ENCODE data around the gene MB21D2.
"Not testable (repeated sequence)": the region's sequence is repeated elsewhere in the genome, so short reads cannot be mapped to it uniquely, and the experiment has no call there.

Gene MB21D2

DNA sequence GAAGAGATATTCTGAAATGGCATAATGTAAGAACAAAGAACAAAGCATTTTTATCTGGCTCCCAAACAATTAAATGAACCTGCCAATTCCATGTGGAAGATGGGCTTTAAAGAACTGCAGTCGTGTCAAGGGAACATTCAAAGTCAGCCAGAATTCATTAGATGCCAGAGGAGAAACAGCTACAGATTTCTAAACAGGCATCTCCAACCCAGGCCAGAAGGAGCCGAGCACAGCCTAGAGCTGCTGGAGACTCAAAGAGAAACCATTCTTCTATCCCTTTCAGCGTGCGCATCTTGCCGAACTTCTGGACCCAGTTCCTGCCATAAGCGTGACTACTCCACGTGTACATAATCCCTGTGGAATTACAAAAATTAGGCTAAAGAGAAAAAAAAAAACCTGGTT lies 60.4 kb downstream of the MB21D2 start:
- no peaks in the 10 kb centered on the region for H3K27me3 ChIP-seq (ENCODE audit: insufficient read depth, poor library complexity, severe bottlenecking)
- TF ChIP-seq SPI1 (IDR thresholded peaks at IDR 0.05; ENCODE audit: borderline replicate concordance, low read depth) (no peak), CTCF (IDR thresholded peaks at IDR 0.05; ENCODE audit: insufficient read depth, low read length) (no peak), POLR2AphosphoS5 (IDR thresholded peaks at IDR 0.05; ENCODE audit: low read depth) (no peak), GABPA (IDR thresholded peaks at IDR 0.05; ENCODE audit: low read depth) (no peak)
- TF ChIP-seq, protein P1, sequence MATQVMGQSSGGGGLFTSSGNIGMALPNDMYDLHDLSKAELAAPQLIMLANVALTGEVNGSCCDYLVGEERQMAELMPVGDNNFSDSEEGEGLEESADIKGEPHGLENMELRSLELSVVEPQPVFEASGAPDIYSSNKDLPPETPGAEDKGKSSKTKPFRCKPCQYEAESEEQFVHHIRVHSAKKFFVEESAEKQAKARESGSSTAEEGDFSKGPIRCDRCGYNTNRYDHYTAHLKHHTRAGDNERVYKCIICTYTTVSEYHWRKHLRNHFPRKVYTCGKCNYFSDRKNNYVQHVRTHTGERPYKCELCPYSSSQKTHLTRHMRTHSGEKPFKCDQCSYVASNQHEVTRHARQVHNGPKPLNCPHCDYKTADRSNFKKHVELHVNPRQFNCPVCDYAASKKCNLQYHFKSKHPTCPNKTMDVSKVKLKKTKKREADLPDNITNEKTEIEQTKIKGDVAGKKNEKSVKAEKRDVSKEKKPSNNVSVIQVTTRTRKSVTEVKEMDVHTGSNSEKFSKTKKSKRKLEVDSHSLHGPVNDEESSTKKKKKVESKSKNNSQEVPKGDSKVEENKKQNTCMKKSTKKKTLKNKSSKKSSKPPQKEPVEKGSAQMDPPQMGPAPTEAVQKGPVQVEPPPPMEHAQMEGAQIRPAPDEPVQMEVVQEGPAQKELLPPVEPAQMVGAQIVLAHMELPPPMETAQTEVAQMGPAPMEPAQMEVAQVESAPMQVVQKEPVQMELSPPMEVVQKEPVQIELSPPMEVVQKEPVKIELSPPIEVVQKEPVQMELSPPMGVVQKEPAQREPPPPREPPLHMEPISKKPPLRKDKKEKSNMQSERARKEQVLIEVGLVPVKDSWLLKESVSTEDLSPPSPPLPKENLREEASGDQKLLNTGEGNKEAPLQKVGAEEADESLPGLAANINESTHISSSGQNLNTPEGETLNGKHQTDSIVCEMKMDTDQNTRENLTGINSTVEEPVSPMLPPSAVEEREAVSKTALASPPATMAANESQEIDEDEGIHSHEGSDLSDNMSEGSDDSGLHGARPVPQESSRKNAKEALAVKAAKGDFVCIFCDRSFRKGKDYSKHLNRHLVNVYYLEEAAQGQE (IDR thresholded peaks at IDR 0.05; ENCODE audit: insufficient replicate concordance, low read depth): no peak
- H3K27ac ChIP-seq (replicated peaks): no peak overlapping the region
- H3K4me3 ChIP-seq (replicated peaks; ENCODE audit: insufficient read depth, low read length): no peak overlapping the region
- no peak for DNase-seq (ENCODE audit: low read depth in 1 of 2, low spot score in 1 of 2)

DNA sequence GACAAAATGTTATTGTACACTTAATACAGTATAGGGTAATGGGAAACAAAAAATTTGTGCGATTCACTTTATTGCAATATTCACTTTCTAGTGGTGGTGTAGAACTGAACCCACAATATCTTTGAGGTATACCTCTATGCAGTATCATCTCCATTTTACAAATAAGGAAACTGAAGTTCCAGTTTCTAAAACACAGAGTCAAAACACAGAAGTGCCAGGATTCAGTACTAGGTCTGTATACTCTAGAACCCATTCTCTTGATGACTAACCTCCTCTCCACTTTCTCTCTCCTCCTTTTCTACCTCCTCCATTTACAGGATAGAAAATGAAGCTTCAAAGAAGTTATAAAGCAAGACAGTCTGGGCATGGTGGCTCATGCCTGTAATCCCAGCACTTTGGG lies 62.2 kb downstream of the MB21D2 start:
- no peaks in the 10 kb centered on the region for H3K27me3 ChIP-seq (ENCODE audit: insufficient read depth, poor library complexity, severe bottlenecking)
- DNase-seq (ENCODE audit: low read depth in 1 of 2, low spot score in 1 of 2): no peak
- H3K27ac ChIP-seq (replicated peaks): no peak overlapping the region
- TF ChIP-seq POLR2AphosphoS5 (IDR thresholded peaks at IDR 0.05; ENCODE audit: low read depth): no peak
- no peak overlapping the region for H3K4me3 ChIP-seq (replicated peaks; ENCODE audit: insufficient read depth, low read length)

- H3K4me3 ChIP-seq (replicated peaks; ENCODE audit: insufficient read depth, low read length): no peak overlapping the region
- no peaks in the 10 kb centered on the region for H3K27me3 ChIP-seq (ENCODE audit: insufficient read depth, poor library complexity, severe bottlenecking)
- TF ChIP-seq SPI1 (IDR thresholded peaks at IDR 0.05; ENCODE audit: borderline replicate concordance, low read depth) (peak; percentile 8; the same call in 1 of the 2 replicates), CTCF (IDR thresholded peaks at IDR 0.05; ENCODE audit: insufficient read depth, low read length) (no peak)
- no peak overlapping the region for H3K27ac ChIP-seq (replicated peaks)
- peak; percentile 3 to 6 for DNase-seq (ENCODE audit: low read depth in 1 of 2, low spot score in 1 of 2)
These were observed 65.8 kb downstream of the MB21D2 start for GRCh38 chr3:192851821-192852372.

DNA sequence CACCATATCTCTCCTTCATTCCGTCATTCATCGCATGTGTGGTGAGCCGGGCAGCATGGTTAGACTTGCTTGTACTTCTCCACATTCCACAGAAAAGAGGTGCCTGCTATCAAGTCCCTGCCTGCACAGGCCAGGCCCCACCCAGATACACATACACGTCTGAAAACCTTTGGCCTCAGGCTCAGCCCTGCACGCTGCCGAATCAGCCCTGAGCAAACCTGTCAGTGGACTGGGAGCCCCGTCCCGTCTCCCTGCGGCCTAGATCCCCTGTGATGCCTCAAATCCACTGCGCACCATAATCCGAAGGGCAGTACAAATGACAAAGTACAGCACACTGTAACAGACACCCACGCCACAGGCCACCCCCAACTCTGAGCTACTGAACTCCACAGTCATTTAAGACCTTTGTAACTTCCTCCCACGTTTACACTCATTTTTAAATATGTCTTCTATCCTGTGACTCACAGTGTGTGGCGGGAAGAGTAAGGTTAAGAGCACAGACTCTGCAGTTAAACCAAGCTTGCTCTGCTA lies 67.1 kb downstream of the MB21D2 start:
- H3K27me3 ChIP-seq (ENCODE audit: insufficient read depth, poor library complexity, severe bottlenecking): no peaks in the 10 kb centered on the region
- no peak overlapping the region for H3K4me3 ChIP-seq (replicated peaks; ENCODE audit: insufficient read depth, low read length)
- H3K27ac ChIP-seq (replicated peaks): no peak overlapping the region
- no peak for DNase-seq (ENCODE audit: low read depth in 1 of 2, low spot score in 1 of 2)
- TF ChIP-seq, protein P1 (IDR thresholded peaks at IDR 0.05; ENCODE audit: insufficient replicate concordance, low read depth): no peak

- H3K27me3 ChIP-seq (ENCODE audit: insufficient read depth, poor library complexity, severe bottlenecking); H3K27ac ChIP-seq (replicated peaks); H3K4me3 ChIP-seq (replicated peaks; ENCODE audit: insufficient read depth, low read length); DNase-seq (ENCODE audit: low read depth in 1 of 2, low spot score in 1 of 2): not testable (repeated sequence)
These were observed 67.8 kb downstream of the MB21D2 start for GRCh38 chr3:192849821-192850220.
